H1 (cell line): ENCODE measurements around the gene ERC1. TPM values are rescaled to one million over a fixed set of nuclear protein-coding genes. Genes with fewer than 3 reads are reported as not detected.

Experiments
- CTCF ChIA-PET: fragments of 300-600 bp; sonication (Branson Sonifier 250); formaldehyde crosslinking; loops from one replicate; lab custom pipeline; 2021; ENCODE audit not compliant: partially characterized antibody; lab: Charles Lee
- POLR2A ChIA-PET: fragments of 300-600 bp; sonication (Branson Sonifier 250); formaldehyde crosslinking; loops from one replicate; lab custom pipeline; 2021; ENCODE audit warnings: inconsistent platforms; ENCODE audit not compliant: partially characterized antibody; lab: Charles Lee
- DNase-seq, 2 experiments: peaks; one replicate each; pipeline versions ENCODE4 v3.0.0 to v3.0.0-alpha.2; 2010 to 2022; ENCODE audit warnings: low spot score in 2 of 2, low read depth in 1 of 2, mixed read lengths in 1 of 2
- FAIRE-seq: peaks from 2 replicates; lab custom pipeline; 2011; peaks lifted over from hg19 to GRCh38; lab: Jason Lieb, UNC
- H2AFZ ChIP-seq: 2 replicates; pipeline ENCODE4 v1.8.1; 2012; ENCODE audit warnings: low read length, inconsistent platforms
- H2AK5ac ChIP-seq: 2 replicates; pipeline ENCODE4 v1.6.1; 2013; ENCODE audit warnings: low read depth, low read length
- H2BK120ac ChIP-seq: replicated peaks from 2 replicates; pipeline ENCODE3; 2013; ENCODE audit warnings: low read depth, low read length, inconsistent platforms
- H2BK12ac ChIP-seq: 2 replicates; pipeline ENCODE4 v1.6.1; 2013; ENCODE audit warnings: low read depth, low read length
- H2BK15ac ChIP-seq: 2 replicates; pipeline ENCODE4 v1.6.1; 2013; ENCODE audit warnings: low read length
- H2BK20ac ChIP-seq: 2 replicates; pipeline ENCODE4 v1.6.1; 2013; ENCODE audit warnings: low read length
- H2BK5ac ChIP-seq: 2 replicates; pipeline ENCODE4 v1.6.1; 2013; ENCODE audit warnings: low read depth, low read length
- H3K14ac ChIP-seq: 2 replicates; pipeline ENCODE4 v1.6.1; 2013; ENCODE audit warnings: inconsistent platforms; ENCODE audit not compliant: insufficient read length
- H3K18ac ChIP-seq: 2 replicates; pipeline ENCODE4 v1.6.1; 2013; ENCODE audit warnings: low read length; ENCODE audit errors: extremely low read depth
- H3K23ac ChIP-seq: 2 replicates; pipeline ENCODE4 v1.6.1; 2013; ENCODE audit warnings: inconsistent platforms; ENCODE audit not compliant: insufficient read length
- H3K23me2 ChIP-seq: 2 replicates; pipeline ENCODE4 v1.6.1; 2013; ENCODE audit warnings: low read depth, low read length
- H3K27ac ChIP-seq: 2 replicates; pipeline ENCODE4 v1.6.1; 2011; ENCODE audit warnings: low read depth, low read length, inconsistent platforms
- H3K27me3 ChIP-seq, 4 experiments: replicated peaks in 1 of 4; 1 replicate in 1 of 4; 2 replicates in 3 of 4; pipeline versions ENCODE4 v1.6.1 to v1.8.1; 2011 to 2013; ENCODE audit warnings: low read length in 3 of 4, mild to moderate bottlenecking in 3 of 4, inconsistent platforms in 2 of 4, mixed read lengths in 2 of 4, moderate library complexity in 1 of 4; ENCODE audit not compliant: control insufficient read depth in 3 of 4, insufficient read depth in 3 of 4; ENCODE audit errors: extremely low read depth in 1 of 4
- H3K36me3 ChIP-seq, 4 experiments: 2 replicates each; pipeline versions ENCODE4 v1.6.1 to v1.8.1; 2011 to 2013; ENCODE audit warnings: mild to moderate bottlenecking in 4 of 4, low read length in 3 of 4, moderate library complexity in 2 of 4, control low read depth in 1 of 4, inconsistent platforms in 1 of 4; ENCODE audit not compliant: insufficient read depth in 4 of 4, control insufficient read depth in 2 of 4
- H3K4ac ChIP-seq: replicated peaks from 2 replicates; pipeline ENCODE3; 2013; ENCODE audit warnings: low read length, low read depth, mixed read lengths, inconsistent platforms; ENCODE audit not compliant: insufficient read length
- H3K4me1 ChIP-seq, 4 experiments: replicated peaks in 1 of 4; 1 replicate in 1 of 4; 2 replicates in 3 of 4; pipeline versions ENCODE4 v1.6.1 to v1.8.1; 2011 to 2013; ENCODE audit warnings: low read length in 3 of 4, inconsistent platforms in 2 of 4, mixed read lengths in 1 of 4; ENCODE audit not compliant: insufficient read depth in 4 of 4, control insufficient read depth in 3 of 4
- H3K4me2 ChIP-seq, 2 experiments: 2 replicates each; pipeline versions ENCODE4 v1.6.1 to v1.8.1; 2011 to 2013; ENCODE audit warnings: low read depth in 2 of 2, low read length in 2 of 2, control low read depth in 1 of 2, inconsistent platforms in 1 of 2, mild to moderate bottlenecking in 1 of 2; ENCODE audit not compliant: insufficient read depth in 1 of 2
- H3K4me3 ChIP-seq, 4 experiments: fragments of 200-600, 300-600 bp in 1 of 4; sonication (generic), shearing (Covaris generic), sonication (Bioruptor Twin) in 1 of 4; 2 replicates each; pipeline versions ENCODE4 v1.5.1 to v1.8.1; 2011 to 2016; ENCODE audit warnings: low read length in 4 of 4, low read depth in 3 of 4, control low read depth in 2 of 4, inconsistent platforms in 2 of 4, mild to moderate bottlenecking in 2 of 4, mixed read lengths in 1 of 4, moderate library complexity in 1 of 4; ENCODE audit not compliant: insufficient read depth in 2 of 4; ENCODE audit errors: extremely low read depth in 1 of 4
- H3K56ac ChIP-seq: replicated peaks from 2 replicates; pipeline ENCODE3; 2013; ENCODE audit warnings: low read depth, mild to moderate bottlenecking, mixed read lengths, low read length, inconsistent platforms; ENCODE audit not compliant: insufficient read length
- H3K79me1 ChIP-seq: 2 replicates; pipeline ENCODE4 v1.6.1; 2013; ENCODE audit warnings: low read depth, low read length, control low read depth
- H3K79me2 ChIP-seq, 2 experiments: 2 replicates each; pipeline versions ENCODE4 v1.6.1 to v1.8.1; 2012 to 2013; ENCODE audit warnings: low read length in 2 of 2, mild to moderate bottlenecking in 2 of 2, inconsistent platforms in 1 of 2; ENCODE audit not compliant: insufficient read depth in 2 of 2, control insufficient read depth in 1 of 2
- H3K9ac ChIP-seq, 4 experiments: replicated peaks in 1 of 4; 1 replicate in 1 of 4; 2 replicates in 3 of 4; pipeline versions ENCODE4 v1.6.1 to v1.8.1; 2011 to 2013; ENCODE audit warnings: low read depth in 3 of 4, low read length in 3 of 4, control low read depth in 2 of 4, mild to moderate bottlenecking in 2 of 4, moderate library complexity in 2 of 4, inconsistent platforms in 1 of 4; ENCODE audit errors: extremely low read depth in 1 of 4
- H3K9me3 ChIP-seq, 2 experiments: 2 replicates each; pipeline versions ENCODE4 v1.6.1 to v1.8.1; 2012 to 2013; ENCODE audit warnings: mild to moderate bottlenecking in 2 of 2, moderate library complexity in 2 of 2, control low read depth in 1 of 2, inconsistent platforms in 1 of 2, low read depth in 1 of 2, low read length in 1 of 2, mixed read lengths in 1 of 2; ENCODE audit not compliant: insufficient read depth in 2 of 2
- H4K20me1 ChIP-seq, 2 experiments: replicated peaks in 1 of 2; 2 replicates each; pipeline versions ENCODE3 to v1.8.1; 2011 to 2013; ENCODE audit warnings: inconsistent platforms in 2 of 2, low read length in 2 of 2, mild to moderate bottlenecking in 1 of 2; ENCODE audit not compliant: insufficient read depth in 2 of 2, control insufficient read depth in 1 of 2
- H4K5ac ChIP-seq: 2 replicates; pipeline ENCODE4 v1.6.1; 2013; ENCODE audit warnings: low read length, low read depth, mixed read lengths, inconsistent platforms; ENCODE audit not compliant: insufficient read length
- H4K8ac ChIP-seq: 2 replicates; pipeline ENCODE4 v1.8.0; 2013; ENCODE audit warnings: mild to moderate bottlenecking, moderate library complexity, low read length, inconsistent platforms; ENCODE audit not compliant: insufficient read depth; ENCODE audit errors: extremely low read depth
- H4K91ac ChIP-seq: replicated peaks from 2 replicates; pipeline ENCODE3; 2013; ENCODE audit warnings: low read length, mixed read lengths, inconsistent platforms; ENCODE audit not compliant: insufficient read length
- ATF2 ChIP-seq: IDR thresholded peaks from 2 replicates; pipeline ENCODE4 v1.6.1; 2012; ENCODE audit warnings: low read length, inconsistent platforms
- CHD1 ChIP-seq: IDR thresholded peaks from 2 replicates; pipeline ENCODE4 v1.6.1; 2012; ENCODE audit warnings: low read depth, low read length, improper control_type of control experiment
- FOSL1 ChIP-seq: IDR thresholded peaks from 2 replicates; pipeline ENCODE4 v1.6.1; 2011; ENCODE audit warnings: mild to moderate bottlenecking, low read depth, low read length, moderate library complexity; ENCODE audit not compliant: insufficient read depth
- HDAC2 ChIP-seq, 2 experiments: fragments of 300-600 bp in 1 of 2; sonication (generic) in 1 of 2; IDR thresholded peaks; 2 replicates each; pipeline ENCODE4 v1.6.1; 2011 to 2012; ENCODE audit warnings: low read depth in 2 of 2, low read length in 2 of 2, mild to moderate bottlenecking in 2 of 2, moderate library complexity in 2 of 2, borderline replicate concordance in 1 of 2, inconsistent platforms in 1 of 2
- HDAC6 ChIP-seq: IDR thresholded peaks from one replicate; pipeline ENCODE4 v1.7.1; 2012; ENCODE audit warnings: low read depth, mild to moderate bottlenecking, inconsistent platforms, low read length, moderate library complexity
- JUN ChIP-seq: IDR thresholded peaks from 2 replicates; pipeline ENCODE4 v1.6.1; 2011; ENCODE audit warnings: low read depth, mild to moderate bottlenecking, improper control_type of control experiment, low read length
- KDM5A ChIP-seq: fragments of 200-600 bp; IDR thresholded peaks from 2 replicates; pipeline ENCODE4 v1.7.1; 2012; ENCODE audit warnings: mild to moderate bottlenecking, low read length, inconsistent platforms, mixed read lengths
- POLR2A ChIP-seq, 2 experiments: IDR thresholded peaks; 1 replicate in 1 of 2; 2 replicates in 1 of 2; pipeline ENCODE4 v1.6.1; 2011; ENCODE audit warnings: low read depth in 2 of 2, low read length in 2 of 2, mild to moderate bottlenecking in 2 of 2; ENCODE audit errors: control extremely low read depth in 1 of 2
- POU5F1 ChIP-seq: IDR thresholded peaks from 2 replicates; pipeline ENCODE4 v1.6.1; 2011; ENCODE audit warnings: low read depth, mild to moderate bottlenecking, low read length, moderate library complexity
- RFX5 ChIP-seq: IDR thresholded peaks from 2 replicates; pipeline ENCODE4 v1.6.1; 2011; ENCODE audit warnings: low read depth, low read length, improper control_type of control experiment, borderline replicate concordance
- SIN3A ChIP-seq, 2 experiments: IDR thresholded peaks in 1 of 2; conservative IDR thresholded peaks in 1 of 2; 2 replicates each; pipeline ENCODE4 v1.6.1; 2011 to 2012; ENCODE audit warnings: low read length in 2 of 2, improper control_type of control experiment in 1 of 2, low read depth in 1 of 2, mild to moderate bottlenecking in 1 of 2
- SIRT6 ChIP-seq: IDR thresholded peaks from one replicate; pipeline ENCODE4 v1.7.1; 2012; ENCODE audit warnings: low read length, inconsistent platforms
- SP1 ChIP-seq: IDR thresholded peaks from 2 replicates; pipeline ENCODE4 v1.6.1; 2011; ENCODE audit warnings: low read depth, low read length
- TEAD4 ChIP-seq: IDR thresholded peaks from 2 replicates; pipeline ENCODE4 v1.6.1; 2012; ENCODE audit warnings: low read depth, low read length, inconsistent platforms, mixed read lengths
- WGBS, 2 experiments: shearing (Covaris generic) in 1 of 2; methylation state at CpG; one replicate each; pipeline versions ENCODE4 v1.1.6 to v1.1.7; 2013 to 2015; ENCODE audit warnings: low lambda C conversion rate in 2 of 2, mixed read lengths in 2 of 2, inconsistent platforms in 1 of 2, low coverage in 1 of 2, missing lambda C conversion rate in 1 of 2; ENCODE audit not compliant: insufficient replicate concordance in 2 of 2, insufficient coverage in 1 of 2, insufficient read length in 1 of 2; ENCODE audit errors: extremely low coverage in 1 of 2, missing lambda C conversion rate in 1 of 2; 5-methylcytosine and 5-hydroxymethylcytosine counted together
- polyA plus RNA-seq, 7 experiments: library from polyadenylated mRNA; depleted of rRNA in 3 of 7; stranded (reverse) in 5 of 7; unstranded in 2 of 7; fragments of >200 nt in 5 of 7; fragments of 200-250 nt in 2 of 7; gene quantifications; 1 replicate in 5 of 7; 2 replicates in 1 of 7; 4 replicates in 1 of 7; pipeline versions ENCODE4 v1.2.1 to v1.2.3, GENCODE V29; 2011 to 2013; ENCODE audit warnings: missing spikeins in 2 of 7, mixed read lengths in 2 of 7
- total RNA-seq: library from RNA; stranded (reverse); fragmentation: NEBNext Ultra II Directional; extraction: Animal tissue kit (Norgen Biotek cat#: 25700); gene quantifications from 2 replicates; pipeline ENCODE4 v1.2.1, GENCODE V29; 2021

ERC1 gene
- total and polyA plus RNA-seq, 2 of the 8 experiments (the other 6 are each of a cell fraction or from before 2014, with no cell fraction given) = 7.8 to 45.7 TPM

GRCh38 chr12:943051-943450 lies 48.0 kb upstream of the ERC1 start:
- H3K4ac ChIP-seq = no peak overlapping the region
- H3K27me3 ChIP-seq = no peaks in the 10 kb centered on the region
- H3K4me1 ChIP-seq = no peaks in the 10 kb centered on the region
- H3K14ac ChIP-seq = no peak overlapping the region
- H4K8ac ChIP-seq = no peak overlapping the region
- no peak overlapping the region for H3K23ac ChIP-seq
- no peaks in the 10 kb centered on the region; the same call in 1 of the 2 replicates for H3K23me2 ChIP-seq
- H3K56ac ChIP-seq = no peak overlapping the region
- H3K4me3 ChIP-seq = no peak overlapping the region
- ChIA-PET POLR2A (no interaction called here), CTCF (no interaction called here)
- no peak overlapping the region for H2BK12ac ChIP-seq
- H2AK5ac ChIP-seq = no peak overlapping the region
- FAIRE-seq = no peak
- H4K5ac ChIP-seq = no peak overlapping the region
- 94% methylated on average over 6 of the region's 6 CpGs; no CpG with 5 or more reads in 1 of the 2 experiments for WGBS, 2 experiments
- peaks cover 0 to 44% of the 10 kb centered on the region in 2 experiments; a peak in 3 of 4 replicates for H3K79me2 ChIP-seq
- H2BK15ac ChIP-seq = no peak overlapping the region
- no peak overlapping the region for H4K91ac ChIP-seq
- H3K18ac ChIP-seq = no peak overlapping the region
- H2BK120ac ChIP-seq = no peak overlapping the region
- H3K4me2 ChIP-seq = no peak overlapping the region
- H3K9ac ChIP-seq = no peak overlapping the region
- H2BK20ac ChIP-seq = no peak overlapping the region
- no peak overlapping the region for H3K27ac ChIP-seq
- H4K20me1 ChIP-seq = peaks cover 0 to 2% of the 10 kb centered on the region in 2 experiments
- DNase-seq = no peak
- peaks cover 8% of the 10 kb centered on the region for H3K79me1 ChIP-seq
- H2BK5ac ChIP-seq = no peak overlapping the region
- H2AFZ ChIP-seq = no peak overlapping the region
- H3K9me3 ChIP-seq = no peaks in the 10 kb centered on the region
- H3K36me3 ChIP-seq = peaks cover 0 to 7% (median 0%) of the 10 kb centered on the region in 4 experiments; a peak in 2 of 8 replicates
- TF ChIP-seq SP1 (no peak), SIN3A (conservative IDR thresholded peaks at IDR 0.05 in 1 of 2, IDR thresholded peaks at IDR 0.05 in 1 of 2; ENCODE audit: low read depth in 1 of 2, low read length in 2 of 2) (no peak), JUN (no peak), SIRT6 (no peak), TEAD4 (no peak), CHD1 (no peak), HDAC2 (IDR thresholded peaks at IDR 0.05; ENCODE audit: borderline replicate concordance in 1 of 2, low read depth in 2 of 2, low read length in 2 of 2) (no peak), RFX5 (no peak), KDM5A (no peak), ATF2 (no peak), POLR2A (IDR thresholded peaks at IDR 0.05; ENCODE audit: control extremely low read depth in 1 of 2, low read depth in 2 of 2, low read length in 2 of 2) (no peak), FOSL1 (no peak), HDAC6 (no peak), POU5F1 (no peak)
